Mucosa of descending colon (tissue), 3 donors: ENCODE results near the gene MBD3. TPM values are rescaled to one million over a fixed set of nuclear protein-coding genes. Genes with fewer than 3 reads are reported as not detected.

Experiments
- ATAC-seq: fragments of 200-7000 bp; cut with Tn5 transposase; one replicate; pipeline ENCODE4 v1.9.1; 2020; ENCODE audit warnings: mild to moderate bottlenecking, moderate library complexity
- DNase-seq, 3 donors: peaks; one replicate each; pipeline ENCODE4 v3.0.0-alpha.2; 2020
- H3K36me3 ChIP-seq: fragments of 200-600 bp; one replicate; pipeline ENCODE4 v1.8.0; 2021; ENCODE audit warnings: low read depth, mild to moderate bottlenecking
- H3K4me1 ChIP-seq: fragments of 200-600 bp; one replicate; pipeline ENCODE4 v1.8.0; 2021; ENCODE audit warnings: low read depth, mild to moderate bottlenecking
- H3K4me3 ChIP-seq: fragments of 200-600 bp; one replicate; pipeline ENCODE4 v1.8.0; 2021; ENCODE audit warnings: mild to moderate bottlenecking
- H3K9me3 ChIP-seq: fragments of 200-600 bp; one replicate; pipeline ENCODE4 v1.8.0; 2021; ENCODE audit warnings: mild to moderate bottlenecking
- CTCF ChIP-seq: fragments of 200-600 bp; IDR thresholded peaks from one replicate; pipeline ENCODE4 v1.8.0; 2022; ENCODE audit warnings: antibody characterized with exemption, mild to moderate bottlenecking
- intact Hi-C, 2 donors: fragments of 100-400 bp; cut with DNase I in 1 of 2; cut with micrococcal nuclease in 1 of 2; formaldehyde crosslinking; loops; one replicate each; pipeline versions ENCODE4 v1.11.0 to v1.11.1; 2022; cut with DNase I, micrococcal nuclease
- total RNA-seq, 3 donors: library from RNA; stranded (reverse); fragmentation: NEBNext Ultra II Directional in 2 of 3; extraction: Animal tissue kit (Norgen Biotek cat#: 25700) in 2 of 3; gene quantifications; one replicate each; pipeline versions ENCODE4 v1.2.1 to v1.2.4, GENCODE V29; 2021 to 2023
- donor health status: DM: no; HTN: no; CAD: no; lungs with moderate emphysema.
- donor health status: DM: no; HTN: no; CAD: no.
- donor health status: DM: no; HTN: yes; CAD: no.

MBD3 gene
- total RNA-seq, 3 donors from 2014 or later, result 54.1 to 78.2 (median 54.2) TPM

DNA sequence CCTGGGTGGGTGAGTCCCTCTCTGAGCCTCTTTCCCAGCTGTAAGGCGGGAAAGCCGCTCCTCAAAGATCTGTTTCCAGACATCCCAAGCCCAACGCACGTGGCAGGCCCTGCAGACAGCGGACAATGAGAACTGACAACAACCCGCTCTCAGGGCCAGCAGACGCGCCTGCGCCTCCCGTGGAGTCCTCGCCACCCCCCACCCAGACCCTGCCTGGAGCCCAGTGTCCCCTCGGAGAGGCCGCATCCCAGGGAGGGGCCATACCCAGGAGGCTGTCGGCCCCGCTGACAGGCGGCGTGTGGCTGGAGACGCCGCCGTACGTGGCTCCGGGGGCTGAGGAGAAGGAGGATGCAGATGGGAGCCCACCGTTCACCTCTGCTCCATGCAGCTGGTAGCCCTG lies 28.9 kb upstream of the MBD3 start:
- ATAC-seq, result no peak

DNA sequence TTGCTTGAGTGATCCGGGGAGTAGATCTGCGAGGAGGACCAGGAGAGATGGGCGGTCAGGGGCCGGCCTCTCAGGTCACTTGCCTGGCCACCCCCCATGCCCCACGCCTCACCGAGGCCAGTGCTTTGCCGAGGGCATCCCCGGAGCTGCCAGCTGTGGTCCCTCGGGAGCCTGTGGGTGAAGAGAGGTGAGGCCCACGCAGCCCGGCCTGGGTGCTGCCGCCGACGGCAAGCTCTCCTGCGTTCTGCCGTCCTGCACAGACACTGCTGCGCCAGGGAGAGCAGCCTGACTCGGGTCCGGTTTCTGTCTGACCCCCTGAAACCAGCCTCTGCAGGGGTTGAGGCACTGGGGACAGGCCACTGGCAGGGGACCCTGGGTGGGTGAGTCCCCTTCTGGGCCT lies 28.4 kb upstream of the MBD3 start:
- DNase-seq (no peak), ATAC-seq (no peak)
- no peaks in the 10 kb centered on the region for H3K36me3 ChIP-seq
- no peak for TF ChIP-seq CTCF
- H3K9me3 ChIP-seq, result no peaks in the 10 kb centered on the region
- H3K4me1 ChIP-seq, result no peaks in the 10 kb centered on the region
- H3K4me3 ChIP-seq, result no peak overlapping the region
- intact Hi-C loops, result no loop called here

More for the DNA sequence above, 28.9 kb upstream of the MBD3 start:
- H3K4me1 ChIP-seq, result no peaks in the 10 kb centered on the region
- H3K4me3 ChIP-seq, result no peak overlapping the region
- intact Hi-C loops, result no loop called here
- no peaks in the 10 kb centered on the region for H3K36me3 ChIP-seq
- DNase-seq, result no peak
- TF ChIP-seq CTCF, result no peak
- no peaks in the 10 kb centered on the region for H3K9me3 ChIP-seq

DNA sequence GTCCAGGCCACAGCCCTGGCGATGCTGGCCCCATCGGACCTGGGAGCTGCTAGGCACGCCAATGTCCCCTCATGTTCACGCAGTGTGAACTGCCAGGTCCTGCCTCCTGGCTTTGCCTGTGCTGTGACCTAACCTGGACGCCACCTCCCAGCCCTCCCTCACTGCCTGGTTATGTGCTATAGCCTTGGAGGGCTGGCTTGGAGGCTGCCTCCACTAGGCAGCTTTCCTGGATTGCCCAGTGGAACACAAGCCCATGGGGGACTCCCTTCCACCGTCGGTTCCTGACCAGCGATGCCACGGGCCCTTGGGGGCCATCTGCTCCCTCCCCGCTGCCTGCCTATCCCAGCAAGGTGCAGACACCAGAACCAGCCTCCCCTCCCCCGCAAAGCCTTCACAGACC lies 27.8 kb upstream of the MBD3 start:
- Histone ChIP-seq H3K9me3 (no peaks in the 10 kb centered on the region), H3K4me3 (no peak overlapping the region), H3K36me3 (no peaks in the 10 kb centered on the region), H3K4me1 (no peaks in the 10 kb centered on the region)
- intact Hi-C loops, result no loop called here
- TF ChIP-seq CTCF, result no peak
- DNase-seq (no peak), ATAC-seq (no peak)

DNA sequence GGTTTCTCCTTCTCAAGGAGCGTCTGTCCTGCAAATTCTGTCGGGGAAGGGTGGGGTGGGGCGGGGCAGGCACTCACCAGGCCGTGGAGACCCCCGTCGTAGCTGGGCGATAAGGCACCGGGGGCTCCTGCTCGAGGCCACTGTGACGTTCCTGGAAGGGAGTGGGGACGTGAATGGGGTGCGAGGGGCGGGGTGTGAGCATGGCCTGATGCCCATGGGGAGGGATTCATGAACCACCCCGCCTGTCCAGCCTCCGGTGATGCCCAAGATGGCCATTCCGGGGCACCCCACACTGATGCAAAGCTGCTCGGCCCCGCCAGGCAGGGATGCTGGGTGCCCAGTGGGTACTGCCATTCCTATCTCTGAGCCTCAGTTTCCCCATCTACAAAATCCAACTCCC lies 27.0 kb upstream of the MBD3 start:
- intact Hi-C loops, result no loop called here
- Histone ChIP-seq H3K9me3 (no peaks in the 10 kb centered on the region), H3K4me1 (no peaks in the 10 kb centered on the region), H3K4me3 (no peak overlapping the region), H3K36me3 (no peaks in the 10 kb centered on the region)
- TF ChIP-seq CTCF, result no peak
- no peak for DNase-seq
- ATAC-seq, result no peak

DNA sequence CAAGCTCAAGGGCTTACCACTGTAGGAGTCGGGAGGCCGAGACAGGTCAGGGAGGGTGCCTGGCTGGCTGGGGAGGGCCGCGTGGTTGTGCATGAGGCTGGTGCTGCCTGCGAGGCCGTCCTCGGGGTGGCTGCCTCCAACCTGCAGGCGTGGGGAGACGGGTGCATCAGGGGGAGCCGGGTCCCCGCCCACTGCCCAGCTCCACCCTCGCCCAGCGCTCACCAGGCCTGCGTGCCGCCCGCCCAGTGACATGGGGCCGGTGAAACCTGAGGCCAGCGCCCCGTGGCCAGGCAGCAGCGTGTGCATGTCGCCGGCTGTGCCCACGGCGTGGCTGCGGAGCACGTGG lies 26.4 kb upstream of the MBD3 start:
- intact Hi-C loops, result no loop called here
- Histone ChIP-seq H3K9me3 (no peaks in the 10 kb centered on the region), H3K4me1 (no peaks in the 10 kb centered on the region), H3K4me3 (no peak overlapping the region), H3K36me3 (no peaks in the 10 kb centered on the region)
- ATAC-seq (no peak), DNase-seq (no peak)
- no peak for TF ChIP-seq CTCF
